HG03520 (cell line): ENCODE measurements around the gene CEP78.
"Not testable (repeated sequence)": the region's sequence is repeated elsewhere in the genome, so short reads cannot be mapped to it uniquely, and the experiment has no call there.

ENCODE experiments used
- ATAC-seq: cut with Tn5 transposase; IDR thresholded peaks from one replicate; pipeline ENCODE4 v1.9.1; 2021; ENCODE audit warnings: mild to moderate bottlenecking, moderate library complexity; ENCODE audit not compliant: unreplicated experiment

The CEP78 gene

GRCh38 chr9:78235762-78236550, at the start of gene CEP78:
Gene CEP78, plus strand, starts transcription at chr9:78236075. Its CDS starts 276 bp downstream, at chr9:78236351.
- ATAC-seq: peak; percentile 99

GRCh38 chr9:78187763-78188484, 48.0 kb upstream of the CEP78 start:
- no peak for ATAC-seq

- no peak for ATAC-seq
Observed at GRCh38 chr9:78188594-78188993, 47.3 kb upstream of the CEP78 start.

GRCh38 chr9:78189001-78189400, 46.9 kb upstream of the CEP78 start:
- ATAC-seq: no peak

- no peak for ATAC-seq
Observed at GRCh38 chr9:78189461-78189860, 46.4 kb upstream of the CEP78 start.

GRCh38 chr9:78191931-78192330, 43.9 kb upstream of the CEP78 start:
- no peak for ATAC-seq

- no peak for ATAC-seq
Observed at GRCh38 chr9:78196258-78196657, 39.6 kb upstream of the CEP78 start.

GRCh38 chr9:78201158-78201777, 34.6 kb upstream of the CEP78 start:
- peak; percentile 75 for ATAC-seq

GRCh38 chr9:78207319-78207718, 28.6 kb upstream of the CEP78 start:
- ATAC-seq: no peak

- no peak for ATAC-seq
Observed at GRCh38 chr9:78207901-78208300, 28.0 kb upstream of the CEP78 start.

GRCh38 chr9:78209127-78209526, 26.7 kb upstream of the CEP78 start:
- no peak for ATAC-seq

GRCh38 chr9:78210841-78211301, 25.0 kb upstream of the CEP78 start:
- peak; percentile 54 for ATAC-seq

- ATAC-seq: no peak
Observed at GRCh38 chr9:78212868-78213267, 23.0 kb upstream of the CEP78 start.

GRCh38 chr9:78213712-78214111, 22.2 kb upstream of the CEP78 start:
- ATAC-seq: no peak

- ATAC-seq: no peak
Observed at GRCh38 chr9:78214492-78214891, 21.4 kb upstream of the CEP78 start.

- no peak for ATAC-seq
Observed at GRCh38 chr9:78215706-78216105, 20.2 kb upstream of the CEP78 start.

- no peak for ATAC-seq
Observed at GRCh38 chr9:78218890-78219289, 17.0 kb upstream of the CEP78 start.

GRCh38 chr9:78221425-78221824, 14.4 kb upstream of the CEP78 start:
- no peak for ATAC-seq

GRCh38 chr9:78221841-78222240, 14.0 kb upstream of the CEP78 start:
- ATAC-seq: not testable (repeated sequence)

GRCh38 chr9:78230761-78231160, 5.1 kb upstream of the CEP78 start:
- no peak for ATAC-seq

GRCh38 chr9:78232471-78232870, 3.4 kb upstream of the CEP78 start:
- not testable (repeated sequence) for ATAC-seq

GRCh38 chr9:78234810-78235209, 1.1 kb upstream of the CEP78 start:
- ATAC-seq: no peak
